Hepatocyte (in vitro differentiated cells): Measurements from ENCODE around the gene CHD6. TPM values are rescaled to one million over a fixed set of nuclear protein-coding genes. Genes with fewer than 3 reads are reported as not detected.
A peak's percentile ranks its signal among the peaks of the same experiment; 100 is the strongest.

Experiments used
- DNase-seq: peaks from one replicate; pipeline ENCODE4 v3.0.0-alpha.2; 2016; ENCODE audit warnings: low spot score
- H2AFZ ChIP-seq: fragments of 200-600 bp; sonication (generic); 2 replicates; pipeline ENCODE4 v1.6.0; 2016; ENCODE audit warnings: antibody characterized with exemption, mild to moderate bottlenecking
- H3K27ac ChIP-seq: fragments of 200-600 bp; sonication (generic); 2 replicates; pipeline ENCODE4 v1.5.1; 2016; ENCODE audit warnings: mild to moderate bottlenecking
- H3K27me3 ChIP-seq: fragments of 200-600 bp; sonication (generic); 2 replicates; pipeline ENCODE4 v1.6.1; 2016
- H3K36me3 ChIP-seq: fragments of 200-600 bp; sonication (generic); replicated peaks from 2 replicates; pipeline ENCODE4 v1.5.1; 2016; ENCODE audit warnings: low read depth; ENCODE audit not compliant: insufficient read depth
- H3K4me1 ChIP-seq: fragments of 200-600 bp; sonication (generic); 2 replicates; pipeline ENCODE4 v1.5.1; 2016; ENCODE audit warnings: mild to moderate bottlenecking, moderate library complexity; ENCODE audit not compliant: insufficient read depth
- H3K4me2 ChIP-seq: fragments of 200-600 bp; sonication (generic); 2 replicates; pipeline ENCODE4 v1.6.0; 2016
- H3K4me3 ChIP-seq: fragments of 200-600 bp; sonication (generic); 2 replicates; pipeline ENCODE4 v1.5.1; 2016; ENCODE audit warnings: mild to moderate bottlenecking
- H3K79me2 ChIP-seq: fragments of 200-600 bp; sonication (generic); 2 replicates; pipeline ENCODE4 v1.6.0; 2017; ENCODE audit warnings: mild to moderate bottlenecking
- H3K9me2 ChIP-seq: fragments of 200-600 bp; sonication (generic); replicated peaks from 2 replicates; pipeline ENCODE4 v1.6.0; 2017; ENCODE audit warnings: mild to moderate bottlenecking; ENCODE audit not compliant: insufficient read depth
- H3K9me3 ChIP-seq: fragments of 200-600 bp; sonication (generic); 2 replicates; pipeline ENCODE4 v1.5.1; 2016; ENCODE audit warnings: low read depth, mild to moderate bottlenecking
- H4K20me1 ChIP-seq: fragments of 200-600 bp; sonication (generic); 2 replicates; pipeline ENCODE4 v1.6.0; 2016; ENCODE audit warnings: mild to moderate bottlenecking; ENCODE audit not compliant: insufficient read depth, poor library complexity, severe bottlenecking
- CTCF ChIP-seq: fragments of 200-600 bp; sonication (generic); IDR thresholded peaks from 2 replicates; pipeline ENCODE4 v1.5.1; 2016; ENCODE audit warnings: antibody characterized with exemption, mild to moderate bottlenecking; ENCODE audit not compliant: poor library complexity
- EZH2 ChIP-seq: fragments of 200-600 bp; sonication (generic); IDR thresholded peaks from 2 replicates; pipeline ENCODE4 v1.6.1; 2016; ENCODE audit warnings: antibody characterized with exemption, mild to moderate bottlenecking, borderline replicate concordance
- EZH2phosphoT487 ChIP-seq: fragments of 200-600 bp; sonication (generic); IDR thresholded peaks from one replicate; pipeline ENCODE4 v1.6.1; 2018; ENCODE audit warnings: antibody characterized with exemption, mild to moderate bottlenecking, low read depth, moderate library complexity; ENCODE audit not compliant: unreplicated experiment, severe bottlenecking
- WGBS: methylation state at CpG from one replicate; pipeline ENCODE4 v1.1.6; 2016; ENCODE audit warnings: low lambda C conversion rate; ENCODE audit errors: missing lambda C conversion rate; 5-methylcytosine and 5-hydroxymethylcytosine counted together
- polyA plus RNA-seq: library from polyadenylated mRNA; unstranded; fragments of >200 nt; fragmentation: Nextera tagmentation; extraction: Ambion mirVana; gene quantifications from 2 replicates; pipeline ENCODE4 v1.2.1, GENCODE V29; 2016
- total RNA-seq: library from RNA; depleted of rRNA; stranded (reverse); fragments of >200 nt; gene quantifications from 2 replicates; pipeline ENCODE4 v1.2.3, GENCODE V29; 2014

Gene CHD6
- total and polyA plus RNA-seq, 2 experiments from 2014 or later, result 31.0 to 56.0 TPM

GRCh38 chr20:41650231-41650948 is 32.2 kb upstream of the CHD6 start:
- Histone ChIP-seq H3K27ac (peak overlapping the region; percentile 85), H2AFZ (peak overlapping the region; percentile 22), H3K4me1 (peaks cover 20% of the 10 kb centered on the region), H3K27me3 (no peaks in the 10 kb centered on the region), H3K9me2 (no peaks in the 10 kb centered on the region), H4K20me1 (no peaks in the 10 kb centered on the region), H3K4me3 (no peak overlapping the region), H3K4me2 (peak overlapping the region; percentile 66), H3K36me3 (no peaks in the 10 kb centered on the region), H3K9me3 (no peaks in the 10 kb centered on the region), H3K79me2 (no peaks in the 10 kb centered on the region)
- 35% methylated on average over 1 of the region's 1 CpG for WGBS
- TF ChIP-seq CTCF, result no peak
- TF ChIP-seq EZH2, result no peak
- TF ChIP-seq EZH2phosphoT487, result no peak
- DNase-seq, result peak; percentile 61

- peak; percentile 20 for DNase-seq
- no peak overlapping the region for H2AFZ ChIP-seq
- 38% methylated on average over 3 of the region's 3 CpGs for WGBS
- H3K9me3 ChIP-seq, result no peaks in the 10 kb centered on the region
- H3K27me3 ChIP-seq, result no peaks in the 10 kb centered on the region
- no peaks in the 10 kb centered on the region for H3K79me2 ChIP-seq
- no peaks in the 10 kb centered on the region for H3K36me3 ChIP-seq
- peak overlapping the region; percentile 63 for H3K4me2 ChIP-seq
- TF ChIP-seq CTCF (no peak), EZH2phosphoT487 (no peak), EZH2 (no peak)
- no peaks in the 10 kb centered on the region for H4K20me1 ChIP-seq
- H3K9me2 ChIP-seq, result no peaks in the 10 kb centered on the region
- no peak overlapping the region for H3K4me3 ChIP-seq
- H3K27ac ChIP-seq, result peak overlapping the region; percentile 78
- peaks cover 20% of the 10 kb centered on the region for H3K4me1 ChIP-seq
These were observed 31.3 kb upstream of the CHD6 start for GRCh38 chr20:41649489-41649888.

- Histone ChIP-seq H3K4me3 (no peak overlapping the region), H3K4me2 (no peak overlapping the region), H3K9me3 (no peaks in the 10 kb centered on the region), H2AFZ (no peak overlapping the region), H3K79me2 (no peaks in the 10 kb centered on the region), H3K36me3 (no peaks in the 10 kb centered on the region), H3K9me2 (no peaks in the 10 kb centered on the region), H3K27ac (no peak overlapping the region), H3K27me3 (no peaks in the 10 kb centered on the region), H4K20me1 (no peaks in the 10 kb centered on the region), H3K4me1 (peaks cover 6% of the 10 kb centered on the region)
- TF ChIP-seq CTCF, result no peak
- no peak for TF ChIP-seq EZH2
- TF ChIP-seq EZH2phosphoT487, result no peak
- WGBS, result 90% methylated on average over 3 of the region's 3 CpGs
- DNase-seq, result no peak
These were observed 27.2 kb upstream of the CHD6 start for GRCh38 chr20:41645372-41645771.
